ENCODE data around the gene PGAP3. TPM values are rescaled to one million over a fixed set of nuclear protein-coding genes. Genes with fewer than 3 reads are reported as not detected.

The PGAP3 gene
- polyA plus RNA-seq, 3 donors = 8.3 to 19.3 (median 9.2) TPM

DNA sequence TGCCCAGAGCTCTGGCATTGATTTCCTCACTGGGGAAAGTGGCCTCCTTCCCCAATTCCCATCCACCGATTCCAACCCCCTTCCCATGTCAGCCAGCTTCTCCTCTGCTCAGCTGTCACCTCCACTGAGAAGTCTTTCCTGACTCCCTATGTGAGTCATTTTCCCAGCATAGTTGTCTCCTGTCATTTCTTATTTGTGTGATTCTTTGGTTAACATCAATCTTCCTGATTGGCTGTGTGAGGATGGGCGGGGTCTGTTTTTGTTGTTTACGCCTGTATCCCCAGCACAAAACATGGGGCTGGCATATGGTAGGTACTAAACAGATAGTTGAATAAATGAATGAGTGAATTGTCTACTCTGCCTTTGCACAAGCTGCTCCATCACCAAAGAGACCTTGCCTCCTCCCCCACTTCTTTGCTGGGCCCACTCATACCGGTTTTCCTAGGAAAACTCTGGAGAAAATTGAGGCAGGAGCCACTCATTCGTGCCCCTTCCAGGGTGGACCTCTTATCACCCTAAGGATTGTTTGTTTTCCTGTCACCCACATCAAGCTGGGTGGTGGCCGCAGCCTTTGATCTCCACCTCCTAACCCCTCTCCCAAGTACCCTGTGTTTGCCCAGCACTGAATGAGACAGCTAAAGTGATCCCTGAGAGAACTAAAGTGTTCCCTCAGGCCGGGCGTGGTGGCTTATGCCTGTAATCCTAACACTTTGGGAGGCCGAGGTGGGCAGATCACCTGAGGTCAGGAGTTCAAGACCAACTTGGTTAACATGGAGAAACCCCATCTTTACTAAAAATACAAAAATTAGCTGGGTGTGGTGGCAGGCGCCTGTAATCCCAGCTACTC, 48.7 kb upstream of the PGAP3 start:
- Mint-ChIP-seq H3K36me3 (peaks cover 0 to 5% of the 10 kb centered on the region in 2 donors), H3K9me3 (peaks cover 0 to 18% (median 7%) of the 10 kb centered on the region in 7 donors), H3K4me3 (peak overlapping the region in 1 of 2 donors; percentile 63), H3K4me1 (peaks cover 16% of the 10 kb centered on the region), H3K27me3 (ENCODE audit: low read depth in 3 of 3) (peaks cover 70 to 80% (median 77%) of the 10 kb centered on the region in 3 donors), H3K27ac (no peak overlapping the region)
- Histone ChIP-seq H4K20me1 (ENCODE audit: insufficient read depth, low read length) (no peaks in the 10 kb centered on the region), H3K4me2 (replicated peaks; ENCODE audit: extremely low read depth, low read length, poor library complexity, severe bottlenecking) (no peak overlapping the region), H3K27ac (ENCODE audit: low read depth in 1 of 2, low read length in 2 of 2) (no peak overlapping the region), H3K79me2 (ENCODE audit: insufficient read depth, low read length) (no peaks in the 10 kb centered on the region), H2AFZ (ENCODE audit: insufficient read depth, low read depth, low read length, poor library complexity, severe bottlenecking) (no peak overlapping the region), H3K4me1 (ENCODE audit: control insufficient read depth in 1 of 2, insufficient read depth in 2 of 2, low read length in 2 of 2) (peaks cover 11 to 19% of the 10 kb centered on the region in 2 donors), H3K4me3 (replicated peaks in 1 of 3; ENCODE audit: low read depth in 2 of 3, low read length in 3 of 3) (no peak overlapping the region), H3K27me3 (ENCODE audit: control insufficient read depth in 2 of 2, insufficient read depth in 2 of 2, low read length in 2 of 2) (peaks cover 39 to 64% of the 10 kb centered on the region in 2 donors), H3K9me3 (replicated peaks in 1 of 2; ENCODE audit: control insufficient read depth in 1 of 2, insufficient read depth in 1 of 2, low read length in 2 of 2) (peaks cover 0 to 9% of the 10 kb centered on the region in 2 donors), H3K9ac (ENCODE audit: insufficient read depth, low read length, poor library complexity, severe bottlenecking) (no peak overlapping the region), H3K36me3 (replicated peaks in 1 of 2; ENCODE audit: control insufficient read depth in 1 of 2, insufficient read depth in 2 of 2, low read length in 2 of 2) (no peaks in the 10 kb centered on the region)
- WGBS (ENCODE audit: insufficient coverage) = 80% methylated on average over 3 of the region's 10 CpGs
- DNase-seq = no peak
- intact Hi-C loops (cut with micrococcal nuclease) = no loop called here
- TF ChIP-seq, protein P1, sequence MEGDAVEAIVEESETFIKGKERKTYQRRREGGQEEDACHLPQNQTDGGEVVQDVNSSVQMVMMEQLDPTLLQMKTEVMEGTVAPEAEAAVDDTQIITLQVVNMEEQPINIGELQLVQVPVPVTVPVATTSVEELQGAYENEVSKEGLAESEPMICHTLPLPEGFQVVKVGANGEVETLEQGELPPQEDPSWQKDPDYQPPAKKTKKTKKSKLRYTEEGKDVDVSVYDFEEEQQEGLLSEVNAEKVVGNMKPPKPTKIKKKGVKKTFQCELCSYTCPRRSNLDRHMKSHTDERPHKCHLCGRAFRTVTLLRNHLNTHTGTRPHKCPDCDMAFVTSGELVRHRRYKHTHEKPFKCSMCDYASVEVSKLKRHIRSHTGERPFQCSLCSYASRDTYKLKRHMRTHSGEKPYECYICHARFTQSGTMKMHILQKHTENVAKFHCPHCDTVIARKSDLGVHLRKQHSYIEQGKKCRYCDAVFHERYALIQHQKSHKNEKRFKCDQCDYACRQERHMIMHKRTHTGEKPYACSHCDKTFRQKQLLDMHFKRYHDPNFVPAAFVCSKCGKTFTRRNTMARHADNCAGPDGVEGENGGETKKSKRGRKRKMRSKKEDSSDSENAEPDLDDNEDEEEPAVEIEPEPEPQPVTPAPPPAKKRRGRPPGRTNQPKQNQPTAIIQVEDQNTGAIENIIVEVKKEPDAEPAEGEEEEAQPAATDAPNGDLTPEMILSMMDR (IDR thresholded peaks at IDR 0.05) = no peak

DNA sequence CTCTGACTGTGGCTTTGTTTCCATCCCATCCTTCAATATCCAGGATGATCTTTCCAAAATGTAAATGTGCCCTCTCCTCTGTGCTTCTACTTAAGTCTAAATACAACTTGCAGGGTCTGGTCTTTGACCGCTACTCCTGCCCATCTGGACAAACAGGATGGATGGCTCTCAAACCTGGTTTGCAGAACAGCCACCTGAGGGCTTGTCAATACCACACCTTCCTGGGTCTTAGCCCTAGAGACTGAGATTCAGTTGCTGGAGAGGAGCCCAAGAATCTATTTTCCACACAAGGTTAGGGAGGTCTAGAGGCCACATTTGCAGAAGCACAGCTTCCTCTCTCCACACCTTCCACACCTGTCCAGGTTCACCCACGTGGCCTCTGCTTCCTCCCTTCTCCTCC, 48.0 kb upstream of the PGAP3 start:
- peaks cover 11 to 19% of the 10 kb centered on the region in 2 donors for H3K4me1 ChIP-seq (ENCODE audit: control insufficient read depth in 1 of 2, insufficient read depth in 2 of 2, low read length in 2 of 2)
- H3K4me3 ChIP-seq (replicated peaks in 1 of 3; ENCODE audit: low read depth in 2 of 3, low read length in 3 of 3) = no peak overlapping the region
- peaks cover 39 to 58% of the 10 kb centered on the region in 2 donors for H3K27me3 ChIP-seq (ENCODE audit: control insufficient read depth in 2 of 2, insufficient read depth in 2 of 2, low read length in 2 of 2)
- no peak overlapping the region for H3K27ac ChIP-seq (ENCODE audit: low read depth in 1 of 2, low read length in 2 of 2)
- Mint-ChIP-seq H3K27ac (no peak overlapping the region), H3K9me3 (peaks cover 0 to 18% (median 7%) of the 10 kb centered on the region in 7 donors), H3K36me3 (peaks cover 0 to 5% of the 10 kb centered on the region in 2 donors), H3K4me3 (peak overlapping the region in 1 of 2 donors; percentile 63), H3K4me1 (peaks cover 16% of the 10 kb centered on the region), H3K27me3 (ENCODE audit: low read depth in 3 of 3) (peaks cover 64 to 74% (median 72%) of the 10 kb centered on the region in 3 donors)
- H3K4me2 ChIP-seq (replicated peaks; ENCODE audit: extremely low read depth, low read length, poor library complexity, severe bottlenecking) = no peak overlapping the region
- TF ChIP-seq, protein P1 (IDR thresholded peaks at IDR 0.05) = no peak
- intact Hi-C loops (cut with micrococcal nuclease) = no loop called here
- H3K36me3 ChIP-seq (replicated peaks in 1 of 2; ENCODE audit: control insufficient read depth in 1 of 2, insufficient read depth in 2 of 2, low read length in 2 of 2) = no peaks in the 10 kb centered on the region
- 29% methylated on average over 1 of the region's 2 CpGs for WGBS (ENCODE audit: insufficient coverage)
- no peaks in the 10 kb centered on the region for H3K79me2 ChIP-seq (ENCODE audit: insufficient read depth, low read length)
- peaks cover 0 to 9% of the 10 kb centered on the region in 2 donors for H3K9me3 ChIP-seq (replicated peaks in 1 of 2; ENCODE audit: control insufficient read depth in 1 of 2, insufficient read depth in 1 of 2, low read length in 2 of 2)
- H3K9ac ChIP-seq (ENCODE audit: insufficient read depth, low read length, poor library complexity, severe bottlenecking) = no peak overlapping the region
- H4K20me1 ChIP-seq (ENCODE audit: insufficient read depth, low read length) = no peaks in the 10 kb centered on the region
- DNase-seq = no peak
- no peak overlapping the region for H2AFZ ChIP-seq (ENCODE audit: insufficient read depth, low read depth, low read length, poor library complexity, severe bottlenecking)

All from CD14-positive monocyte (primary cell).